WI38 (cell line): ENCODE results near the gene SGPP2.

ENCODE experiments used
- H3K4me3 ChIP-seq: 2 replicates; pipeline ENCODE4 v1.5.1; 2011; ENCODE audit warnings: low read depth, mild to moderate bottlenecking, control low read depth, low read length
- TF ChIP-seq, protein P1 (sequence below): IDR thresholded peaks from 2 replicates; pipeline ENCODE4 v1.5.1; 2012; ENCODE audit warnings: low read depth, mild to moderate bottlenecking, control low read depth, low read length

The SGPP2 gene

DNA sequence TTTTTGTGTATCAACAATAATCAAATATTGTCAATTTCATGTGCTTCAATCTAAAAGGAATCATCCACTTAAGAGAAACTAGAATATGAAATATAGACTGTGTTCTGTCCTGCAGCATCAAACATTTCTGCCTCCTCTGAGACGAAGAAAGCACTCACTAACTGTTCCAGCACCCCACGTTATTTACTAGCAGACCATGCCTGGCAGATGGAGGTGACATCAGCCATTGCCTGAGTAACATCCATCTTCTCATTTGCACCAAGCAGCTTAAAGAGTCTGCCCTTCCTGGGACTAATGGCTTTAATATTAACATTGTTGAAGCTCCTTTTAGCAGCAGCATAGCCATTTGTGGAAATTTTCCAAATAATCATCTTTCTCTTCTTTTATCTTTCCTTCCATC, 25.7 kb downstream of the SGPP2 start:
- TF ChIP-seq, protein P1, sequence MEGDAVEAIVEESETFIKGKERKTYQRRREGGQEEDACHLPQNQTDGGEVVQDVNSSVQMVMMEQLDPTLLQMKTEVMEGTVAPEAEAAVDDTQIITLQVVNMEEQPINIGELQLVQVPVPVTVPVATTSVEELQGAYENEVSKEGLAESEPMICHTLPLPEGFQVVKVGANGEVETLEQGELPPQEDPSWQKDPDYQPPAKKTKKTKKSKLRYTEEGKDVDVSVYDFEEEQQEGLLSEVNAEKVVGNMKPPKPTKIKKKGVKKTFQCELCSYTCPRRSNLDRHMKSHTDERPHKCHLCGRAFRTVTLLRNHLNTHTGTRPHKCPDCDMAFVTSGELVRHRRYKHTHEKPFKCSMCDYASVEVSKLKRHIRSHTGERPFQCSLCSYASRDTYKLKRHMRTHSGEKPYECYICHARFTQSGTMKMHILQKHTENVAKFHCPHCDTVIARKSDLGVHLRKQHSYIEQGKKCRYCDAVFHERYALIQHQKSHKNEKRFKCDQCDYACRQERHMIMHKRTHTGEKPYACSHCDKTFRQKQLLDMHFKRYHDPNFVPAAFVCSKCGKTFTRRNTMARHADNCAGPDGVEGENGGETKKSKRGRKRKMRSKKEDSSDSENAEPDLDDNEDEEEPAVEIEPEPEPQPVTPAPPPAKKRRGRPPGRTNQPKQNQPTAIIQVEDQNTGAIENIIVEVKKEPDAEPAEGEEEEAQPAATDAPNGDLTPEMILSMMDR = no peak
- no peak overlapping the region for H3K4me3 ChIP-seq

DNA sequence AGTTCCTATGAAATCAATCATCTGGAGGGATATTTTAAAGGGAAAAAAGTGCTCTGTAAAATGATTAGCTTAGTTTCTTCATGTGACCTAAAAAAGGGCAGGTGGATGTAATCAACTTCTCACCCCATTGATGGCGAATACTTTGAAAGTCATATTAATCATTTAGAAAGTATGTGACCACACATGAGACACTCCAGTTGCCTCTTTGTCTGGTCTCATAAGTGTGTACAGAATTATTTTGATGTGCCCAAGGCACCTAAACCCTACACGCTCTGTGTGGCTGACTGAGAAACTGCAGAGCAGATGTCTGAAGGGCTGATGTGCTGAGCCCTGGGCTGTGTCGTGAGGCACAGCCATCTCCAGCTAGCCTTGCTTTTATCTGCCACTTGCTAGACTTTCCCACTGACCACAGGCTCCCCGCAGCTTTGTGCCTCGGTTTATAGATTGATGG, 26.9 kb downstream of the SGPP2 start:
- TF ChIP-seq, protein P1 = no peak
- H3K4me3 ChIP-seq = no peak overlapping the region

DNA sequence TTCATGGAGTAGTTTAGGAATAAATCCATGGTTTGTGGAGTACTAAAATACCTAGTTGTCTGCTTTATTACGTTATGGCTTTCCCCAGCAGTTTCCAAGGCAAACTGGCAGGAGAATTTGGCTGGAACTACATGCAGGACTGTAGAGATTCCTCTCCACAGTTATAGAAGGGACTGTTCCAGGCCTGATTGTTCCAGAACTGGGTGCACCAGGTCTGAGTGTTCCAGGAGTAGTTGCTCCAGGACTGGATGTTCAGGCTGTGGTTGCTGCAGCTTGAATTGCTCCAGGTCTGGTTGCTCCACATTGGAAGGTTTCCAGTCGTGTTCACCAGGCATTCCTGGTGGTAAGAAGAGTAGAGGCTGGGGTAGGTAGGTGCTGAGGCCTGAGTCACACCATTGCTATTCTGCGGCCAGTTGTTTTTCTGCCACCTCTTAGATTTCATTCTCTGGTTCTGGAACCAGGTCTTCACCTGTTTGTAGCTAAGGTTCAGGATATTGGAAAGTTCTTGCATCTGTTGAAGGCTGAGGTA, 28.1 kb downstream of the SGPP2 start:
- H3K4me3 ChIP-seq = no peak overlapping the region
- TF ChIP-seq, protein P1 = no peak

DNA sequence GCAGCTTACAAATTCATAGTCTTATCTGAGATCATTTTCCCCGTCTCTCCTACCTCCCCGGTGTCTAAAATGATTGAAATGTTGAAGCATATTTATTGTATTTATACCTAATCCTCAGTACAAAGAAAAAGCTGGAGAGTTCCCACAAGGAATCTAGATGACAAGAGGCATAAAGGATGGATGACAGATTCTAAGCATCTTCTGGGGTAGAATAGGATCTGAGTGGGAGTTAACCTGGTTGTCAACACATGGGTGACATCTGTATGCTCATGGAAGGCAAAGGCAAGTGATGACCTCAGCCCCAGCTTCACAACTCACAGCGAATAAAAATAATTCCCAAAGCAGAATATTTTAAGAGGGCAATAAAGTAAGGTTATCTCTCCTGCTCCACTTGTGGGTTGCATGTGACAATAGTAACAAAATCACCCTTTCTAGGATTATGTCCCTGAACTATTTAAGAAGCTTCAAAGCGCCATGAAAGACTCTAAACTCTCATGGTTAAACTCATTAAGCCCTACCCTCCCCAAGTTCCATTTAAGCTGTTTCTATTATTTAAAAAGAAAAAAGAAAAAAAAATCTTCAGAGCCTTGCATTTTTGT, 32.2 kb downstream of the SGPP2 start:
- H3K4me3 ChIP-seq = no peak overlapping the region
- TF ChIP-seq, protein P1 = no peak

DNA sequence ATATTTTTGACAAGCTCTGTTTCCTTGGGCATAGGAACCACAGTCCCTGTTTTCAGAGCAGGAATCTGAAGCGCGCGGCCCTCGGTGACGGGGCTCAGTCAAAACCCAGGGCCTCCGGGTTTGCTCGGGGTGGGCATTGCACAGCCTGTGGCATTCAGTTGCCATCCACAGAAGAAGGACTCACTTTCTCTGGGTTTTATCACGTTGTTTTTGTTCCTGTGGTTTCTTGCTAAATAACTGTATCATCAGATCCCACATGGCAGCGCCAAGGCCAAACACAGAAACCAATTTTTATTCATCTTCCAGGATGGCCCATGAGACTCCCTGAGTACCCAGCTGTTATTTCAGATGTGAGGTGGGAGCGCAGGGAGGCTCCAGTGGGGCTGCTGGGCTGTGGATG, 35.6 kb downstream of the SGPP2 start:
- TF ChIP-seq, protein P1 = no peak
- no peak overlapping the region for H3K4me3 ChIP-seq

DNA sequence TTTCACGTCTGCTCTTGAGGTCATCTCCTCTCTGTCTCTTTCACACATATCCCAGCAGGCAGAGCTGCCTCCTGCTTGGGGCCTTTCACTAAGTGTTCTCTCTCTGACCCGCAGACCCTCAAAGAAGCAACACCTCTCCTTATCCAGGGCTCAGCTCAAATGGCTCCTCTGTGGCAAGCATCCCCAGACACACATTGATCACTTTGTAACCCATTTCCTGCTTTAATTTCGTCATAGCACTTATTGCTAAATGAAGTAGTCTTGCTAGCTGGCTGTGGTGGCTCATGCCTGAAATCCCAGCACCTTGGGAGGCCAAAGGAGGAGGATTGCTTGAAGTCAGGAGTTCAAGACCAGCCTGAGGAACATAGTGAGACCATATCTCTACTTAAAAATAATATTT, 41.4 kb downstream of the SGPP2 start:
- TF ChIP-seq, protein P1 = no peak
- H3K4me3 ChIP-seq = no peak overlapping the region

DNA sequence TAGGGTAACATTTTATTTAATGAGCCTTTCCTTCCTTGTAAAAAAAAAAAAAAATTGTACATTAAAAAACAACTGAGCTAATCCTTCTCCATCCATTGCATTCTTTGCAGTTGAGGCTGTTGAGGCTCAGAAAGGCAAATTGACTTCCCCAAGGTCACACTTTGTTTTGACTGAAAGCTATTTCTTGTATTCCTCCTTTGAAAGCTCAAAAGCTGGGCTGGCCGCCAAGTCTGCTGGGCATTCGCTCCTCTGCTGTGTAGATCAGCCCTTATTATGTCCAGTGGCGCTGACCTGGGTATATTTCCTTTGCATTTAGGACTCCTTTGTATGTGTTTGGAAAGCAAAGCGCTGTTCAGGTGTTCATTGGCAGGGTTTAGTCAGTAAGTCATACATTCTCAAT, 44.0 kb downstream of the SGPP2 start:
- TF ChIP-seq, protein P1 = no peak
- H3K4me3 ChIP-seq = no peak overlapping the region
